ENCODE measurements around the gene ASS1.

The ASS1 gene

DNA sequence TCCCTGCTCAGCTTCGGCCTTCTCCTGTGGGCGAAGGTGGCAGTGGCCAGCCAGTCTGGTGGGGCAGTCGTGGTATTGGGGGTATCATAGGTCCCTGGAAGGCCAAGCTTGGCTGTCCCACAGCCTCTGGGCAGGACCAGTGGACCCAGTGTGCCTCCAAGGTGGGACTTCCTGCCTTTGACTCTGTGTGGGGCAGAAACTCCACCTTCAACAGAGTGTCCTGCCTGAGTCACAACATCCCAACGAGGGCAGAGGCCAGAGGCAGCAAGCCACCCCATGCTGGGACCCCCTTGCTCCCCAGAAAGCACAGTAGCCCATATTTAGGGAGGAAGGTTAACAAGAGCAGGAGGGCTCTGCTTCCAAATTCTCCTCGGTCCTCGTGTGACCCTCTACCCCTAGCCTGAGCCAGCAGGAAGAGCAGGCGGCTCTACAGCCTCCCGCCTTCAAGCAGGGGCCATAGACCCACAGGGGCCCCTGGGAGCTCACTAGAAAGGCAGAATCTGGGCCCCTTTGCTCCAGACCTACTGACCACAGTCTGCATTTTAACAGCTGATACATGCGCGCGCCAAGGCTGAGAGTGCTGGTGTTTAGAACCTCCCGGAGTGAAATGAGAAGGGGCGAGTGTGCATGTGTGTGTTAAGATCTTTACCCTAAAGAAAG is 83.0 kb downstream of the ASS1 start:
- no peak for DNase-seq (ENCODE audit: low read depth in 2 of 3, low spot score in 2 of 3)

DNA sequence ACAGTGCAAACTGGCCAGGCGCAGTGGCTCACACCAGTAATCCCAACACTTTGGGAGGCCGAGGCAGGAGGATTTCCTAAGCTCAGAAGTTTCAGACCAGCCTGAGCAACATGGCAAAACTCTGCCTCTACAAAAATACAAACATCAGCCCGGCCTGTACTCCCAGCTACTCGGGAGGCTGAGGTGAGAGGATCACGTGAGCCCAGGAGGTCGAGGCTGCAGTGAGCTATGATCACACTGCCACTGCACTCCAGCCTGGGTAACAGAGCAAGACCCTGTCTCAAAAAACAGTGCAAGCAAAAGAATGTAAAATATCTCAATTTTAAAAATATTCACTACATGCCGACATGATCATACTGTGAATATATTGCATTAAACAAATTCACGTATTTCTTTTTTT is 83.9 kb downstream of the ASS1 start:
- DNase-seq (ENCODE audit: low read depth in 2 of 3, low spot score in 2 of 3) = no peak

DNA sequence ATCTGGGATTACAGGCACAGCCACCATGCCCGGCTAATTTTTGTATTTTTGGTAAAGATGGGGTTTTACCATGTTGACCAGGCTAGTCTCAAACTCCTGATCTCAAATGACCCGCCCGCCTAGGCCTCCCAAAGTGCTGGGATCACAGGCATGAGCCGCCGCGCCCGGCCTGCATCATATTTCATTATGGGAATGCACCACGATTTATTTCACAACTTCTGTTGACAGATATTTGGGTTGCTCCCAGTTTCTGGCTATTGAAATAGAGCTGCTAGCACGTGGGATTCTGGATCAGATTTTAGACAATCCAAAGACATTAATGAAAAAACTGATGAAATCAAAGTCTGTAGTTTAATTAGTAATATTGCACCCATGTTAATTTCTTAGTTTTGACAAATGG is 86.2 kb downstream of the ASS1 start:
- no peak for DNase-seq (ENCODE audit: low read depth in 2 of 3, low spot score in 2 of 3)

DNA sequence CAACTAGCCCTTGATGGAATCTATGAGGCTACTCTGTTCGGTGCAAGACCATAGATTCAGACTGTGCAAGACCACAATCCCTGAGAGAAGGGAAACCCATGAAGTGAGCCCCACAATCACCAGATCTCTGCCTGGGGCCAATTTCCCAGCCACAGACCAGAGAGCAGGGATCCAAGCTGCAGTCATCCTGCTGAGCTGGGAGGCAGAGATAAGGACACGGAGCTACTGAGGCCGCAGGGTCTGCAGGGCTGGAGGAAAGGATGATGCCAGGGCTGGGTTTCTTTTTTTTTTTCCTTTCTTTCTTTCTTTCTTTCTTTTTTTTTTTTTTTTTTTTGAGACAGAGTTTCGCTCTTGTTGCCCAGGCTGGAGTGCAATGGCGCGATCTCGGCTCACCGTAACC is 86.9 kb downstream of the ASS1 start:
- no peak for DNase-seq (ENCODE audit: low read depth in 2 of 3, low spot score in 2 of 3)

DNA sequence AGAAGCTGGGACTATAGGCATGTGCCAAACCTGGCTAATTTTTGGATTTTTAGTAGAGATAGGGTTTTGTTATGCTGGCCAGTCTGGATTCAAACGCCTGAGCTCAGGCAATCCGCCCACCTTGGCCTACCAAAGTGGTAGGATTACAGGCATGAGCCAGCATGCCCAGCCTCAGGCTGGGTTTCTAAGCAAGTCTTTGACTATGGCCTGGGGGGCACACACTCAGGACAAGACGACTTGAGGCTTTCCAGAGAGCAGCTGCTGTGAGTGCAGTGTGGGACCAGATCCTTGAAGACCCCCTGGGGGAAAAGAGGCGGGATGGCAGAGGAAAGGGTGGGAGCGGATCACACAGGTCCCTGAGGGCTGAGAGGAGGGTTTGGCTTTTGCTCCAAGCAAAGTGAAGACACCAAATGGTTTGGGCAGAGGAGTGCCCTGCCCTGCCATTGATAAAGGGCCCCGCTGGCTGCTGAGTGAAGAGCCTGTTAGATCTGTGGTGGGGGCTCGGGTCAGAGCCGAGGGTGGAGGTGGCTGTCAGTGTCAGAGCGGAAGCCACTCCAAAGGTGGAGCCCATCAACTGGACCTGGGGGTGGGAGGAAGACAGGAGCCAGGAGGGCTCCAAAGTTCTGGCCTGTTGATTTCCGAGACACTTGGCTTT is 87.8 kb downstream of the ASS1 start:
- no peak for DNase-seq (ENCODE audit: low read depth in 2 of 3, low spot score in 2 of 3)

DNA sequence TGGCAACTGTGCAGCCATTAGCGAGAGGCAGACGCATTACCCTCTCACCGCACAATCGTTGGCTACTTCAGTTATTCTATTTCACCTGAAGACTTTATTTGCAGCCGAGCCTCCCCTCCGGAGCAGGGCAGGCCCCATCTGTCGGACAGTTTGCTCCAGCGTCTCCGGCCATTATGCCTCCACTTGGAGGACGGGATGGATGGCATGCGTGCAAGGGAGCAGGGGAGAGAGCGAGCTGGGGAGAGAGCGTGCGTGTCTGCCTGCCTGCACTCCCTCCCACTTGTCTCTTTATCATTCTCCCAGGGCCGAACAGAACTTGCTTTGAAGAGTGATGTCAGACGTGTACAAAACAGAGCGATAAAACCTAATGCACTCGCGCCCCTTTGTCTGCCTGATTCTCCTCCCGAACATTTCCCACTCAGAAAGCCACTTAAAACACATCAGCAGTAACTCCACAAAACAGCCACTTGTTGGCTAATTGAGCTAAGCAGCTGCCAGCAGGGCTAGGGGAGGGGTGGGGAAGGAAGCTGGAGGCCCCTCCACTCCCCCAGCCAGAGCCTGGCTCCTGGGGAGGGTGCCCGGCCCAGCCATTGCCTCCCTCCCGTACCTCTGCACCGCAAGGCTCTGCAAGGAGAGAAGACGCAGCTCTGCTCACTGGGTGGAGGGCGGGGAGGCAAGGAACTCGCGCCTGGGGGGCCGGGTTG is 91.2 kb downstream of the ASS1 start:
- no peak for DNase-seq (ENCODE audit: low read depth in 2 of 3, low spot score in 2 of 3)

DNA sequence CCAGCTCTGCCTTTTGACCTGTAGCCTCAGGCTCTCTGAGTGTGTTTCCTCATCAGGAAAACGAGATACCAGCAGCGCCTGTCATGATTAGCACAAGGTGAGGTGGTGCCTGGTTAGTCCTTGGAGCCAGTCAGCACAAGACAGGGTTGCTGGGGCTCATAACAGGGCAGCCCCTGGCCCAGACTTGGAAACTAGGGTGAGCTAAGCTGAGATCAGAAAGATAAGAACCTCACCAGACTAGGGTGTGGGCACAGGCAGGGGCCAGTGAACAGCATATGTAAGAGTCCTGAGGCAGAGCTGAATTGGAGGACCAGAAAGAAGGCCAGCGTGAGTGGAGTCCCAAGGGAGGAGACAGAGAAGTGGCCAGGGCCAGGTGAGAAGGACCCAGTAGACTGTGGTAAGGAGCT is 91.9 kb downstream of the ASS1 start:
- no peak for DNase-seq (ENCODE audit: low read depth in 2 of 3, low spot score in 2 of 3)

DNA sequence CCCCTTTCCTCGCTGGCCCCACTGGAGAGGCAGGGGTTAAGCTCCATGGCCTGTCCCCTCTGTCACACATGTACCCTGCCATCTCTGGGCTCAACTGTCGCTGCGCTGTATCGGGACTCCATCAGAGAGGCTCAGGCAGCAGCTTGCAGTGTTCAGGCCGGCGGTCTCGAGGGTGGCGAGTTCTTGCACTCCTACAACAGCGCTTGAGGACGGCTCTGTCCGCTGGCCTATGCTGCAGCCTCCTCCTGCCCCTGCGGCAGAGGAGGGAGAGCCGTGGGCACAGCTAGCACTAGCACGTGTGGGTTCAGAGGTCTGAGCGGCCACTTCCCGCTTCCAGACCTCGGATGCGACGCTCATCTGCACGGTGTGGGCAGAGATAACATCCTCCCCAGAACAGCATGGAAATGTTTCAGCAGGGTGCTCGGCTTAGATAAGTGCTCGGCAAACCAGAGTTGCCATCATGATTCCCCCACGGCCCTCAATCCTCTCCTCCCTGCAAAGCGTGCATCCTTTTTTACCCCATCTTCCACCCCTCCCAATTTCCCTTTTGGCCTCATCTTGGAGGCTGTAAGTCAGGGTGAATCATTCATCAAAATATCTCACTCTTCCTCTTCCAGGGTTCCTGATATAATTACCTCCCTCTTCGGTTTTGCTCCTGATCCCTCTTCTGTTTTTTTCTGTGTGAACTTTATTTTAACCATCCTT is 92.7 kb downstream of the ASS1 start:
- DNase-seq (ENCODE audit: low read depth in 2 of 3, low spot score in 2 of 3) = no peak

DNA sequence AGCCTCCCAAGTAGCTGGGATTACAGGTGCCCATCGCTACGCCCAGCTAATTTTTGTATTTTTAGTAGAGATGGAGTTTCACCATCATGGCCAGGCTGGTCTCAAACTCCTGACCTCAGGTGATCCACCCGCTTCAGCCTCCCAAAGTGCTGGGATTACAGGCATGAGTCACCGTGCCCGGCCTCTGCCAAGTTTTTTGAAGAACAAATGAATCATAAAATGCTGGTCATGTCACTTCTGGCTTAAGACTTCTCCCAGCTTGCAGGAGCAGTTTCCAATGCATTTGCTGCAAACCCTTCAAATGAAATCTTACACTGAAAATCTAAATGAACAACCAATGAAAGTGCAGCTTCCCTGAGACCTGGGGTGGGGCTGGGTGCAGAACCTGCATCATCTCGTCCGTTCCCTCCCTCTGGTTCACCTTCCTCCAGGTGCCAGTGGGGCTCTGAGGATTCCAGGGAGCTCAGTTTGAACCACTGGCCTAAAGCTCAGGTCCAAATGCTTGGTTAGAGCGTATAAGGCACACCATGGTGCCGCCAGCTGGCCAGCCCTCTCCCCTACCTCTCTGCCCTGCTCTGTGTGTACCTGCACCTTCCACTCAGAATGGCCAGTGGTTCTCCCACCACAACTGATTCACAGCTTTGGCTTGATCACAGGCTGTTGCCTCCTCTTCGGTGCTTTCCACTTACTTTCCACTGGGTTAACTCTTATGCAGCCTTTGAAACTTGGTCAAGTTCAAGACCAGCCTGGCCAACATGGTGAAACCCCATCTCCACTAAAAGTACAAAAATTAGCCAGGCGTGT is 94.9 kb downstream of the ASS1 start:
- no peak for DNase-seq (ENCODE audit: low read depth in 2 of 3, low spot score in 2 of 3)

DNA sequence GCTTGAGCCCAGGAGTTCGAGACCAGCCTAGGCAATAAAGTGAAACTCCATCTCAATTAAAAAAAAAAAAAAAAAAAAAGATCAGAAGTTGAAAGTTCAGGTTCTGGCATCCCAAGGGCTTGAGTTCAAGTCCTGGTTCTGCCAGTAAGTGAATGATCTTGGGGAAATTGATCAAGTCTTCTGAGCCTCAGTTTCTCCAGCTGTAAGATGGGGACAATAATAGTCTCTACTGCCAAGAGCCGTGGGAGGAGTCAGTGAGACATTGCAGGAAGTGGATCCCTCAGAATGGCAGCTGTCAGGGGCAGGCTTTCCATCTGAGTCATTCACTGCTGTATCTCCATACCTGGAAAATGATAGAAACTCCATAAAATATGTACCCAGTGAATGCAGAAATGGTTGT is 96.8 kb downstream of the ASS1 start:
- no peak for DNase-seq (ENCODE audit: low read depth in 2 of 3, low spot score in 2 of 3)

DNA sequence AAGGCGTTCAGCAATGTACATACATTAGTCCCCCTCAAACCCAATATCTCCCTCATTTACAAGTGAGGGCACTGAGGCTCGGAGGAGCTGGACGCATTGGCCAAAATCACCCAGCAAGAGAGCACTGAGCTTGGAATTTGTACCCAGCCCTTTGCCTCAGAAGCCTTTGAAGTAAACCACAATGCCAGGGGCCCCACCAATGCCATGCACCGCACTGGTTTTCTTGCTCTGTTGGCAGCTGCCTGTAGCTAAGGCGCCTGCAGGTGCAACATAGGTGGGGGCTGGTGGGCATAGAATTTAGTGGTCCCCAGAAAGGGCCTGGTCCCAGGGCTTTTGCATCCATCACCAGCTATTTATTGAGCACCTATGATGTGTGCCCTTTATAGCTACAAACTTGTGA is 97.3 kb downstream of the ASS1 start:
- DNase-seq (ENCODE audit: low read depth in 2 of 3, low spot score in 2 of 3) = no peak

DNA sequence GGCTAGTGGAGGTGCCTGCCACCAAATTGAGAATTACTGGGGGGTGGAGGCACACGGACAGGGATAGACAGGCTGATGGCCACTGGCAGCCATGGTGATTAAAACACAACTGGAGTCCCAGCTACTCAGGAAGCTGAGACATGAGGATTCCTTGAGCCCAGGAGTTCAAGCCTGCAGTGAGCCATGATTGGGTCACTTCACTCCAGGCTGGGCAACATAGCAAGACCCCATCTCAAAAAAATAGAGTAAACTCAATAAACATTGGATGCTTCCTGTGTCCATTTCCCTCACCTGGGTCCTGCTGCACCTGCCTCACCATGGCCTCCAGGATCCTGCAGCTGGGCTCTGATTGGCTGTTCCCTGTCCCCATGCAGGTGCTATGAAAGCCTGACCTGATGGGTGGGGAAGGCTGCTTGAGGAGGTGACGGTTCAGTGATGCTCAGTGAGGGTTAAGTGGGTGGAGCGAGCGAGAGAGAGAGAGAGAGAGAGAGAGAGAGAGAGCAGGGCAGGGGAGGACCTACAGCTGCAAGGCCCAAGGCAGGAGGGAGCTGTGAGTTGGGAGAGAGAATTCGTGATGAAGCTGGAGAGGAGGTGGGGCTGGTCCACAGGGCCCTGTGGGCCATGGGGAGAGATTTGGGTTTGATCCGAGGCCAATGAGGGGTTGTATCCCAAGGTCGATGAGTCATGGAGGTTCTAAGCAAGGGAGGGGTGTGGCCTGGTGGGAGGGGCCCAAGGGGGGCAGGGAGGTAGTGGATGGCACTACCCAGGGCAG is 97.9 kb downstream of the ASS1 start:
- no peak for DNase-seq (ENCODE audit: low read depth in 2 of 3, low spot score in 2 of 3)

DNA sequence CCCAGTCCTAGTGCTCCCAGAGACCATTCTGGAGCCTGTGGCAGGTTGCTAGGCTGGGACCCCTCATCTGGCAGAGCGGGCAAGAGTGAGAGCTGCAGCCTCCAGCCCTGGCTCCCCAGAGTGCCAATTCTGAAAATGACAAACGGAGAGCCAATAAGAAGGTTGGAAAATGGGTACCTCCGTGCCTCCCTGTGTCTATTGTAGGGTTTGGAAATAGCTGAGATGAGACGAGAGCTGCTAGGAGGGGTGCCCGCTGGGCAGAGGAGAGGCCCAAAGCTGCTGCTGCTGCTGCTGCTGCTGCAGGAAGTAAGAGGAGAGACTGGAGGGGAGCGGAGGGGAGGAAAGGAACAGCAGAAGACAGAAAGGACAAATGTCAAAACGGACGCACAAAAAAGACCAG is 98.6 kb downstream of the ASS1 start:
- no peak for DNase-seq (ENCODE audit: low read depth in 2 of 3, low spot score in 2 of 3)

DNA sequence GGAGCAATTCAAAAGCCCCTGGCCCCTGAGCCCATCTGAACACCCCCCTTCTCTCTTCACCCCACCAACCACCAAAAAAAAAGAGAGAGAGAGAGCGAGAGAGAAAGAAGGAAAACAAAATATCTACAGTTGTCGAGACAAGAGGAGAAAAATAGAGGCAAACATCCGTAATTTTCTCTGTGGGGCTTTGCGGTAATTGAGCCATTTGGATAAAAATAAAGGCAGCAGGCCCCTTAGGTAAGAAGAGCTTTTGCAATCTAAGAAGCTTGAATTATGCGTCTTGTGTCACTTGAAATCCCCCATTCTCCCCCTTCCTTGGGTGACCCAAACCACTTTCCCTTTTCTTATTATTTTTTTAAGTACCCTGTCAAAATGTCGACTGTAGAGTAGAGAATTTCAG is 99.1 kb downstream of the ASS1 start:
- DNase-seq (ENCODE audit: low read depth in 2 of 3, low spot score in 2 of 3) = no peak

DNA sequence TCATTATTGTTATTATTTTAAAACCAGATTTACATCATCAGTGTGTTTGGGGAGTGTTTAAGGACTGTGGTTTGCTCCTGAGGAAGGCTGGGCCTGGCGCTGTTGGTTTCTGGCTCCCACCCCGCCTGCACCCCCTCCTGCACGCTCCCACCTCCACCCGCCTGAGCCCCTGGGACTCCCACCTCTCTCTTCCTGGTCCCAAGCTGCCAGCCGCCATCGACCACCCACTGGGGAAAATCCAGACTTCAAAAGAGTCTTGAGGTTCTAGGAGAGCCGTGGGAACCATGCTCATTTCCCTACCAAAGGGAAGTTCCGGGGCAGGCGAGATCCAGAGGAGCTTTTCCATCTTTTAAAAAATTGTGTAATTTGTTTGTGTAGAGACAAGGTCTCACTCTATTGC is 99.6 kb downstream of the ASS1 start:
- DNase-seq (ENCODE audit: low read depth in 2 of 3, low spot score in 2 of 3) = no peak

DNA sequence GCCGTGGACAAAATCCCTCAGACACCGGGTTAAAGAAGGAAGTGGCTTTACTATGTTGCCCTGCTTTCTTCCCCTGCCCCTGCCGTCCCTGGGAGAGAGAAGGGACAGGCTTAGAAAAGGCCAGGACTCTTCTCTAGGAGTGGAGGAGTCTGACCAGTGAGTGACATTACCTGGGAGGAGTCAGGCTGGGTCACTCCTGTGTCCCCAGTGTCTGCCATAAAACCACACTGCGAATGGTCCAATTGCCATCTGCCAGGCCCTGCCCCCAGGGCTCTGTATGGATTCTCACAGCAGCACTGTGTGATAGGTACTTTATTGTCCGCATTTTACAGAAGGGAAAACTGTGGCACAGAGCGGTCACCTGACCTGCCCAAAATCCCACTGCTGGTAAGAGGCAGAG is 103.3 kb downstream of the ASS1 start:
- no peak for DNase-seq (ENCODE audit: low read depth in 2 of 3, low spot score in 2 of 3)

DNA sequence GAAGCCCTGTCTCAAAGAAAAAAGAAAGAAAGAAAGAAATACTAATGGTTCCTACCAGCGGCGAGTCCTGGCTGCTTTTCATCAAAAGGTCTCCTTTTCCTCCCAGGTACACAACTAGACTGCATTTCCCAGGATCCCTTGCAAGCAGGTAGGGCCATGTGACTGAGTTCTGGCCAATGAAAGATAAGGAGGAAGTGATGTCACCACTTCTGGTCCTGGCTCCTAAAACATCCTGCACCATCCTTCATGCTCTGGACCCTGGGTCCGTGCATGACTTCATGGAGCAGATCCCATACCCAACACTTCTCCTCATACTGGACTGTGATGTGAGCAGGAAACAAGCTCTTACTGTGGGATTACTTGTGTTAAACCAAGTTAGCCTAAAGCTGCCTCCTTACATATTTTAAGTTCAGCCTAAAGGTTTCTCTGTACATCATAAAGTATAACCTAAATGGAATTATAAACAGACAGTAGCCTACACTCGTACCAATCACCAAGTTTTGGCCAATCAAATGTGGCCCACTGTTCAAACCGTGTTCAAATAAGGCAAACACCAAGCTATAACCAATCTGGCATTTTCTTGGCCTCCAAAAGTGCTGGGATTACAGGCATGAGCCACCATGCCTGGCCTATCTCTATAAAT is 104.5 kb downstream of the ASS1 start:
- DNase-seq (ENCODE audit: low read depth in 2 of 3, low spot score in 2 of 3) = no peak
